ENCODE data around the gene INF2. TPM values are rescaled to one million over a fixed set of nuclear protein-coding genes. Genes with fewer than 3 reads are reported as not detected.
"Not testable (repeated sequence)": the region's sequence is repeated elsewhere in the genome, so short reads cannot be mapped to it uniquely, and the experiment has no call there.

INF2 gene
- total RNA-seq, 1 donor from 2014 or later, result 126 TPM

DNA sequence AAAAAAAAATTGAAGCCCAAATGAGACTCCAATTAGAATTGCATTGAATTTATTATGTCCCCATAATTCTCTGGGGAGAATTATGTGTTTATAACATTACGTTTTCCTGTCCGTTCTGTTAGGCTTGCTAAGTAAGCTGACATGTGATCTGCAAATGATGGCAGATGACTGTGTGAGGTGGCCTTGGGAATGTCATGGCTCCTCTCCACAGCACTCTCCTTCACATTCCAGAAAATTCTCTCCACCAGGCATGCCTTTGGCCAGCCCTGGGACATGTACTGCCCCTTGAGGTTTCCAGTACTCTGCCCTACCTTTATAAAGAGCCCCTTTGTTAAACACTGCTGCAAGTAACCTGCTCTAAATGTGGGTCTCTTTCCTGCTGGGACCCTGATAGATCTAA is 28.3 kb upstream of the INF2 start:
- peaks cover 2% of the 10 kb centered on the region for H3K36me3 Mint-ChIP-seq (ENCODE audit: low read depth, unreplicated experiment)
- no peak overlapping the region for H3K9ac ChIP-seq (ENCODE audit: low read length)
- H3K4me3 Mint-ChIP-seq (ENCODE audit: unreplicated experiment), result no peak overlapping the region
- H3K4me1 Mint-ChIP-seq (ENCODE audit: low read depth, unreplicated experiment), result no peaks in the 10 kb centered on the region
- no peaks in the 10 kb centered on the region for H3K36me3 ChIP-seq (ENCODE audit: insufficient read depth, low read length)
- H3K9me3 Mint-ChIP-seq (ENCODE audit: unreplicated experiment), result peaks cover 7% of the 10 kb centered on the region
- no peak overlapping the region for H3K4me2 ChIP-seq (ENCODE audit: low read length)
- H3K4me3 ChIP-seq (ENCODE audit: insufficient read depth, low read depth, low read length), result no peak overlapping the region
- peaks cover 6% of the 10 kb centered on the region for H3K27me3 Mint-ChIP-seq (ENCODE audit: low read depth, unreplicated experiment)
- H3K79me2 ChIP-seq (ENCODE audit: insufficient read depth, low read length), result no peaks in the 10 kb centered on the region
- no peak overlapping the region for H2AFZ ChIP-seq (ENCODE audit: low read depth, low read length)
- FAIRE-seq (no peak), DNase-seq (ENCODE audit: low read depth) (no peak)
- peaks cover 3% of the 10 kb centered on the region for H3K27me3 ChIP-seq (ENCODE audit: insufficient read depth, low read length)
- H4K20me1 ChIP-seq (ENCODE audit: insufficient read depth, low read length), result no peaks in the 10 kb centered on the region
- no peak overlapping the region for H3K27ac Mint-ChIP-seq (ENCODE audit: unreplicated experiment)
- H3K9me3 ChIP-seq (ENCODE audit: insufficient read depth, low read depth, low read length), result no peaks in the 10 kb centered on the region
- TF ChIP-seq, protein P1, sequence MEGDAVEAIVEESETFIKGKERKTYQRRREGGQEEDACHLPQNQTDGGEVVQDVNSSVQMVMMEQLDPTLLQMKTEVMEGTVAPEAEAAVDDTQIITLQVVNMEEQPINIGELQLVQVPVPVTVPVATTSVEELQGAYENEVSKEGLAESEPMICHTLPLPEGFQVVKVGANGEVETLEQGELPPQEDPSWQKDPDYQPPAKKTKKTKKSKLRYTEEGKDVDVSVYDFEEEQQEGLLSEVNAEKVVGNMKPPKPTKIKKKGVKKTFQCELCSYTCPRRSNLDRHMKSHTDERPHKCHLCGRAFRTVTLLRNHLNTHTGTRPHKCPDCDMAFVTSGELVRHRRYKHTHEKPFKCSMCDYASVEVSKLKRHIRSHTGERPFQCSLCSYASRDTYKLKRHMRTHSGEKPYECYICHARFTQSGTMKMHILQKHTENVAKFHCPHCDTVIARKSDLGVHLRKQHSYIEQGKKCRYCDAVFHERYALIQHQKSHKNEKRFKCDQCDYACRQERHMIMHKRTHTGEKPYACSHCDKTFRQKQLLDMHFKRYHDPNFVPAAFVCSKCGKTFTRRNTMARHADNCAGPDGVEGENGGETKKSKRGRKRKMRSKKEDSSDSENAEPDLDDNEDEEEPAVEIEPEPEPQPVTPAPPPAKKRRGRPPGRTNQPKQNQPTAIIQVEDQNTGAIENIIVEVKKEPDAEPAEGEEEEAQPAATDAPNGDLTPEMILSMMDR (IDR thresholded peaks at IDR 0.05; ENCODE audit: insufficient read depth, low read depth, low read length), result no peak
- no peak for TF ChIP-seq EZH2 (IDR thresholded peaks at IDR 0.05; ENCODE audit: insufficient read depth, low read length)
- peaks cover 9% of the 10 kb centered on the region for H3K4me1 ChIP-seq (ENCODE audit: insufficient read depth, low read length)
- H3K27ac ChIP-seq (ENCODE audit: low read depth, low read length), result no peak overlapping the region

DNA sequence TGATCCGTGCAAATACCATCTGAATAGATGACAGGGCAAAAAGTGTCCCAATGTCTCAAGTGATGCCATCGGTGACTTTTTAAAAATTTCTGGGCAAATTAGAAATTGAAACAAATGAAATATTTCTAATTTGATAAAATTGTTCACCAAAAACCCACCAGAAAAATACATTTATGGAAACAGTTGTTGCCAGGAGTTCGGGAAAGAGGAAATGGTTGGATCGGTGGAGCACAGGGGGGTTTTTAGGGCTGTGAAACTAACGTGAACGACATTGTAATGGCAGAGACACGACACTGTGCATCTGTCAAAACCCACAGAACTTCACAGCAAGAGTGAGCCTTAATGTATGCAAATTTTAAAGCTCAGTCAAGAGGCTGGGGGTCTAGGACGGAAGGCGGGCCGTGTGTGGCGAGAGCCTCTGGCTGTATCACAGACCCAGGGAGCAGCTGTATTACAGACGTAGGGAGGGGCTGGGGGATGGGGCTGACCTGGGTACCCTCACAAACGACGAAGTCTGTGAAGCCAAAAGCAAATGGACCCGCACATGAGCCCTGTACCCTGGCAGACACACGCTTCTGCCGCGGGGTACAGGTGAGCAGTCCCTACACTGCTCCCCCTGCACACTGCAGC is 27.8 kb upstream of the INF2 start:
- H3K27me3 Mint-ChIP-seq (ENCODE audit: low read depth, unreplicated experiment); H3K9me3 Mint-ChIP-seq (ENCODE audit: unreplicated experiment); FAIRE-seq; DNase-seq (ENCODE audit: low read depth); H2AFZ ChIP-seq (ENCODE audit: low read depth, low read length); H3K9ac ChIP-seq (ENCODE audit: low read length); H3K4me3 ChIP-seq (ENCODE audit: insufficient read depth, low read depth, low read length); H3K4me1 Mint-ChIP-seq (ENCODE audit: low read depth, unreplicated experiment); H3K4me3 Mint-ChIP-seq (ENCODE audit: unreplicated experiment); H3K9me3 ChIP-seq (ENCODE audit: insufficient read depth, low read depth, low read length); H4K20me1 ChIP-seq (ENCODE audit: insufficient read depth, low read length); H3K27ac ChIP-seq (ENCODE audit: low read depth, low read length); H3K36me3 Mint-ChIP-seq (ENCODE audit: low read depth, unreplicated experiment); H3K79me2 ChIP-seq (ENCODE audit: insufficient read depth, low read length); H3K27me3 ChIP-seq (ENCODE audit: insufficient read depth, low read length); H3K27ac Mint-ChIP-seq (ENCODE audit: unreplicated experiment); H3K4me2 ChIP-seq (ENCODE audit: low read length); H3K36me3 ChIP-seq (ENCODE audit: insufficient read depth, low read length): not testable (repeated sequence)
- H3K4me1 ChIP-seq (ENCODE audit: insufficient read depth, low read length), result peaks cover 14% of the 10 kb centered on the region

DNA sequence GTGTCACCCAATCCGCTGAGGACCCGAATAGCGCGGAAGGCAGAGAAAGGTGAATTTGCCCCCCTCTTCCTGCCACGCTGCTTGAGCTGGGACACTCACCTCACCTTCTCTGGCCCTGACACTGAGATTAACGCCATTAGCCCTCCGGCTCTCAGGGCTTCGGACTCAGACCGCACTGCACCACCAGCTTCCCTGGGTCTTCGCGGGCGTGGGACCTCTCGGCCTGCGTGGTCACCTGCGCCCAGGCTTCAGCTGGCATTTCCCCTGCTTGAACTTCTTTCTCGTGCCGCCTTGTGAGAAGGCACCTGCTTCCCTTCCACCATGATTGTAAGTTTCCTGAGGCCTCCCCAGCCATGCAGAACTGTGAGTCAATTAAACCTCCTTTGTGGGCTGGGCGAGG is 26.9 kb upstream of the INF2 start:
- H3K4me1 Mint-ChIP-seq (ENCODE audit: low read depth, unreplicated experiment); H3K36me3 ChIP-seq (ENCODE audit: insufficient read depth, low read length); H3K27me3 Mint-ChIP-seq (ENCODE audit: low read depth, unreplicated experiment); H3K79me2 ChIP-seq (ENCODE audit: insufficient read depth, low read length); H3K27me3 ChIP-seq (ENCODE audit: insufficient read depth, low read length); H3K9ac ChIP-seq (ENCODE audit: low read length); H3K9me3 Mint-ChIP-seq (ENCODE audit: unreplicated experiment); H3K36me3 Mint-ChIP-seq (ENCODE audit: low read depth, unreplicated experiment); FAIRE-seq; H3K4me3 ChIP-seq (ENCODE audit: insufficient read depth, low read depth, low read length); H3K9me3 ChIP-seq (ENCODE audit: insufficient read depth, low read depth, low read length); H2AFZ ChIP-seq (ENCODE audit: low read depth, low read length); H3K27ac Mint-ChIP-seq (ENCODE audit: unreplicated experiment); H3K27ac ChIP-seq (ENCODE audit: low read depth, low read length); H3K4me3 Mint-ChIP-seq (ENCODE audit: unreplicated experiment); DNase-seq (ENCODE audit: low read depth); H4K20me1 ChIP-seq (ENCODE audit: insufficient read depth, low read length); H3K4me2 ChIP-seq (ENCODE audit: low read length): not testable (repeated sequence)
- peaks cover 14% of the 10 kb centered on the region for H3K4me1 ChIP-seq (ENCODE audit: insufficient read depth, low read length)
